Epidermal melanocyte (primary cell): ENCODE measurements around the gene GOLGA6A.
A peak's percentile ranks its signal among the peaks of the same experiment; 100 is the strongest.

ENCODE experiments used
- DNase-seq: peaks from one replicate; pipeline ENCODE4 v3.0.0; 2011; ENCODE audit warnings: low spot score; ENCODE audit not compliant: insufficient read length

Gene GOLGA6A

GRCh38 chr15:74036271-74037170 lies 45.8 kb downstream of the GOLGA6A start:
- peak; percentile 59 for DNase-seq

DNA sequence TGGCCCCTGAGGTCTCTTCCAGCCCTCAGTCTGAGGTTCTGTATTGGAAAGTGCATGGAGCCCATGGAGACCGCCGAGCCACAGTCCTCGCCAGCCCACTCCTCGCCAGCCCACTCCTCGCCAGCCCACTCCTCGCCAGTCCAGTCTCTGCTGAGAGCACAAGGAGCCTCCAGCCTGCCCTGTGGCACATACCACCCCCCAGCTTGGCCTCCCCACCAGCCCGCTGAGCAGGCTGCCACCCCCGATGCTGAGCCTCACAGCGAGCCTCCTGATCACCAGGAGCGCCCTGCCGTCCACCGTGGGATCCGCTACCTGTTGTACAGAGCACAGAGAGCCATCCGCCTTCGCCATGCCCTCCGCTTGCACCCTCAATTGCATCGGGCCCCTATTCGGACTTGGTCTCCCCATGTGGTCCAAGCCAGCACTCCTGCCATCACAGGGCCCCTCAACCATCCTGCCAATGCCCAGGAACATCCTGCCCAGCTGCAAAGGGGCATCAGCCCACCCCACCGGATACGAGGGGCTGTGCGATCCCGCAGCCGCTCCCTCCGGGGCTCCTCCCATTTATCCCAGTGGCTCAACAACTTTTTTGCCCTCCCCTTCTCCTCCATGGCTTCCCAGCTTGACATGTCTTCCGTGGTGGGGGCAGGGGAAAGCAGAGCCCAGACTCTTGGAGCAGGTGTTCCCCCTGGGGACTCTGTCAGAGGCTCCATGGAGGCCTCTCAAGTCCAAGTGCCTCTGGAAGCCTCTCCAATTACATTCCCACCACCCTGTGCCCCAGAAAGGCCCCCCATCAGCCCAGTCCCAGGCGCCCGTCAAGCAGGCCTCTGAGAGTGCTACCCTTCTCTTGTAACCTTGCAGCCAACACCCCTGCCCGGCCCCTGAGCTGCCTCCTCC lies 47.0 kb downstream of the GOLGA6A start:
- DNase-seq: no peak

GRCh38 chr15:74034206-74034755 lies 48.1 kb downstream of the GOLGA6A start:
- no peak for DNase-seq

GRCh38 chr15:74032606-74033561 lies 49.5 kb downstream of the GOLGA6A start:
- DNase-seq: no peak

DNA sequence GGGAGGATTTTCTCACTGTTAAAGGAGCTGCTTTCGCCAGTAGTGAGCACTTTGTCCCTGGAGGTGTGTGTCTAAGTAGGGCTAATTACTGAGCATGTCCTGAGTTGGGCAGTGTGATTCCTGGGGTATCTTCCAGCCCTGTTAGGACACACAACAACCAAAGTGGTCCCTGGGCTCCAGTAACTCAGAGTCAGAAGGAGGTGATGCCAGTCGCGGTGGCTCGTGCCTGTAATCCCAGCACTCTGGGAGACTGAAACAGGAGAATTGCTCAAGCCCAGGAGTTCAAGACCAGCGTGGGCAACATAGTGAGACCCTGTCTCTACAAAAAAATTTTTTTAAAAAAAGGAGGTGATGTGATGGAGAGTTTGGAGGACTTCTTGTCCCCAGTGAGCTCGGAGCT lies 50.3 kb downstream of the GOLGA6A start:
- no peak for DNase-seq

- no peak for DNase-seq
These were observed 53.7 kb downstream of the GOLGA6A start for GRCh38 chr15:74028646-74029045.

DNA sequence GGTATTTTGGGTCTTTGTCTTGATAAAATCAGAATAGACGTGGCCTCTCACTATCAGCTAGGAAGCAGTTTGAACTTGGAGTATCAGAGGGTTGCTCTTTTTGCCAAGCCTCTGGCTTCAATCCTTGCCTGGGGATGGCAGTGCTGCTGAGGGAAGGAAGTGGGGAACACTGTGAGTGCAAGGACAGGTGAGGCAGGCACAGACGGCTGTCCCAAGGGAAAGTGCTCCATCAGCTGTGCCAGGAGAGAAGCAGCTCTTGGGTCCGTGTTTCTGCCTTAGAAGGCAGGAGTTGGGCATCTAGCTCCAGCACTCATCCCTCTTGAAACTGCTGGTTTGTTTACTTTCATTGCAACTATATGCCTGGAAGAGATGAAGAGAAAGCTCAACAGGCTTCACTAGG lies 54.7 kb downstream of the GOLGA6A start:
- DNase-seq: no peak

DNA sequence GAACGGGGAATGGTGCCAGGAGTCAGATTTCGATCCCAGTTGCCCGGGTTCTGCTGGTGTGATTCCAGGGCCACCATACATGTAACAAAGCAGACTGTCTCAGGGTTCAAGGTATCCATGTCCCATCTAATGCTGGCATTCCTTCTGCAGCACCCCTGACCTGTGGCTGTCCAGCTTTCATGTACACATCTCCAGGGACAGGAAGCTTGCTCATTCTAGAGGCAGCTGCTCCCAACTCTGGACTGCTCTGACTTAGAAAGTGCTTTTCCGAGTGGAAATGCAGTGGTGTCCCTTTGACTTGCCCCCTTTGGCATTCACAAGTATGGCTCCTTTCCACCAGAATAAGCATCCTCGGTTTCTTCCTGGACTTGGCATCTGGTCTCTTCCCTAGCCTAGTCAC lies 56.9 kb downstream of the GOLGA6A start:
- DNase-seq: peak; percentile 15

DNA sequence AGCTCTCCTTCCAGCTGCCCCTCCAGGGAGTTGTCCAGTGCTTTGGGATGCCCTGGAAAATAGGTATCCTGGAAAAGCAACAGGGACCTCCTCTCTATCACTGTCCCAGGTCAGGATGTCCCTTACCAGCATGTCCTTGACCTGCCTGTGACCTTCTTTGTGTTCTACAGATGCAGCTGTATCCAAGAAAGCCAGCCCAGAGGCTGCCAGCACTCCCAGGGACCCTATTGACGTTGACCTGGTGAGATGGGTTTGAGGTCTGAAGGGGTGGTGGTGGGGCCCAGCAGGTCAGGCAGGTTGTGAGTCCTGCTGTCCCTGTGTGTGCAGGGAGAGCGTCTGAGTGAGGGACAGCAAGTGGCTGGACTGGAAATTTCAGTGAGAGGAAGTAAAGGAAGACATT lies 57.7 kb downstream of the GOLGA6A start:
- DNase-seq: no peak

GRCh38 chr15:74022706-74023470 lies 59.5 kb downstream of the GOLGA6A start:
- peak; percentile 5 for DNase-seq
